HG03571 (cell line): Measurements from ENCODE around the gene KDM1A.

Experiments used
- ATAC-seq: cut with Tn5 transposase; IDR thresholded peaks from one replicate; pipeline ENCODE4 v1.9.1; 2021; ENCODE audit not compliant: unreplicated experiment

Gene KDM1A

DNA sequence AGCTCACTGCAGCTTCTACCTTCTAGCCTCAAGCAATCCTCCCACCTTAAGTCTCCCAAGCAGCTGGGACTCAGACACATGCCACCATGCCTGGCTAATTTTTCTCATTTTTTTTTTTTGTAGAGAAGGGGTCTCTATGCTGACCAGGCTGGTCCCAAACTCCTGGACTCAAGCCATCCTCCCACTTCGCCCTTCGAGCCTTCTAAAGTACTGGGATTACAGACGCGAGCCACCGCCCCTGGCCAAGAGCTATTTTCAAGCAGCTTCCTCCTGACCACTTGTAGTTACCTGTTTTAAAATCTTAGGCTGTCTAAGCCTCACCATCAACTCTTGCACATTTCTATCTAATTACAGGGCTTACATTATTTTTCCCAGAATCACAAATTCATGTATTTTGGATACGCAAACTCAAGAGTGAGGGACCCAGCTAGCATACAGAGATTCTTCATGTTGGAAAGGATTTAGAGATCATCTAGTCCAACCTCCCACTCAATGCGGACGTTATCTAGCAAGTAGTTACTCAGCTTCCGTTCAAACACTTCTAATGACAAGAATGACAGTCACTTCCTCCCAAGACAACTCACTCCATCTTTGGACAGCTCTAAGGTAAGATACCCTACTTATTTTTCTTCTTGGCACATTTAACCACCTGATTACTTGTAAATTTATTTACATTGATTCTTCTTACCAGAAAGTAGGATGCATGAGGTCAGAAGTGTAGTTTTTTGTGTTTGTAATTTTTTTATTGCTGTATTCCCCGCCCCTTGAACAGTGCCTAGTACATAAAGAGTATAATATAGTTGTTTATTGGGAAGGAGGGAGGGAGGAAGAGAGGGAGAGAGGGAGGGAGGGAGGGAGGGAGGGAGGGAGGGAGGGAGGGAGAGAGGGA is 84.0 kb downstream of the KDM1A start:
- no peak for ATAC-seq

DNA sequence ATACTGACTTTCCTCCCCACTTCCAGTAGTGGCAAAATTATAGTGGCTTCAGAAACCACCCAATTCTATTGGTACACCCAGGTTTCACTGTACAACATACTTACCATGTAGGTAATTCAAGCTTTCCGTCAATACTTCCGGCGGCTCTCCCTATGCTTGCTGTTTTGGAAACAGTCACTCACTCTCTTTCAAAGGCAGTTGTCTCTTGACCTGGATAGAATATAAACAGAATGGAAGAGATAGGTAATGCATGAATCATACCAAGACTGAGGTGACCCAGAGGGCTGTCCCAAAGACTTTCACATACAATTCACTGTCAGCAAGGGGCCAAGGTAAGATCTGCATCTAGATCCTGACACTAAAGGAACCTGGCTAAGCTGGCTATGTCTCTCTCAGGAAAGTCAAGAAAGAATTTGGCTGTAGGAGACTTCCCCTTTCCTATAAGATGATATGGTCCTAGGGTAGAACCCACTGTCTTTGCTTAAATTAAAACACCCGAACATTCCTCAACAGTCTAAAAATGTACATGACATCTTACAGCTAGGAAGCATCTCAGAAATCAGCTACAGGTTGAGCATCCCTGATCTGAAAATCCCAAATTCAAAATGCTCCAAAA is 89.8 kb downstream of the KDM1A start:
- no peak for ATAC-seq

DNA sequence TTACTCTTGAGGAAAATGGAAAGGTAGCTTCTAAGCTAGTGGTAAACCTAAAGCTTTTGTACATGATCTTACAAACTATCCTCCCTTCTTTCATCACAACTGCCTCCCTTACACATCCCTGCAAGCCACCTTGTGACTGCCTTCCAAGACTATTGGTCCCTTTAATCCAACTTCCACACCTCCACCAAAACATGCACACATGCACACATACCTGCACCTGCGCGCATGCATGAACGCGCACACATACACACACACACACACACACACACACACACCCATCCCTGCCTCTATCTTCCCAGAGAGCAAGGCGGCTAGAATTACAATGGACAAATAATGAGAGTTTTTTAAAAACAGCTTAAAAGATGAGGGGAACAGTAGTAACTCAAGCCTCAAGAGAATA is 91.1 kb downstream of the KDM1A start:
- ATAC-seq = no peak

DNA sequence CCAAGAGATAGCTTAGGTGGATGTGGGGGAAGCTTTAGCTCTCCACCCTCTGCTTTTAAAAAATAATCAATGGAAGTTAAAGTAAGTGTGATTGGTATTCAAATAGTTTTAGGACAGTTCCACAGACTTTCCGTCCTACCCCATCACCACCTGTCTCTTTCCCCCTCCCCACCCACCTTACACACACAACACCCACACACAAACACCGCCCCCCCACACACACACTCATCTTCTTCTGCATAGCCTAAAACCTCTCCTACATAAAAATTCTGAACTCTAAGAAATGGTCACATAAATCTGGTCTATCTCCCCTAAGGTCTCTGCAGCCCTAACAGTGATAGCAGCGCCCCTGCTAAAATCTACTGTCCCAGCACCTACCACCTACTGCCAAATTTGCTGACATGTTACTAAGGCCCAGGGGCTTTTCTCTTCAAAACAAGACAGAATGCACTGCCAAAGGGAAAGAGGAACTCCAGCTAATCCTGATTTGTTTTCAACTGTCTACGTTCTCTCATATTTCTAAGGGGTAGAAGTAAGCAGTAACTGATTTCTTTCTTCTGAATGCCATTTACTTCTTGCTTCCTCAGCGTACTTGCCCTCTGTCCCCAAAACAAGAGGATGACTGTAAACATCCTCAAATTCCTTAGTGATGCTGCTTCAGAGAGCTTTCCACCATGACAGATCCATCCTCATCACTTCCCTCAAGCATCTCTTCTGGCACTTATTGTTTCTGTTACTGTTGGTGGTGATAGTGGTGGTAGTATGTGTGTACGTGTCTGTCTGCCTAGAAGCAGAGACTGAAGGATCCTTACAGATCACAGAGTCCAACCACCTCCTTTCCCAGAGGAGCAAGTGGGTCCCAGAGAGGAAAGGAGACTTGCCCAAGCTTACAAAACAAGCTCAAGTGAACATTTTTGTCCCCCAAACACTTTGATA is 92.6 kb downstream of the KDM1A start:
- ATAC-seq = no peak

DNA sequence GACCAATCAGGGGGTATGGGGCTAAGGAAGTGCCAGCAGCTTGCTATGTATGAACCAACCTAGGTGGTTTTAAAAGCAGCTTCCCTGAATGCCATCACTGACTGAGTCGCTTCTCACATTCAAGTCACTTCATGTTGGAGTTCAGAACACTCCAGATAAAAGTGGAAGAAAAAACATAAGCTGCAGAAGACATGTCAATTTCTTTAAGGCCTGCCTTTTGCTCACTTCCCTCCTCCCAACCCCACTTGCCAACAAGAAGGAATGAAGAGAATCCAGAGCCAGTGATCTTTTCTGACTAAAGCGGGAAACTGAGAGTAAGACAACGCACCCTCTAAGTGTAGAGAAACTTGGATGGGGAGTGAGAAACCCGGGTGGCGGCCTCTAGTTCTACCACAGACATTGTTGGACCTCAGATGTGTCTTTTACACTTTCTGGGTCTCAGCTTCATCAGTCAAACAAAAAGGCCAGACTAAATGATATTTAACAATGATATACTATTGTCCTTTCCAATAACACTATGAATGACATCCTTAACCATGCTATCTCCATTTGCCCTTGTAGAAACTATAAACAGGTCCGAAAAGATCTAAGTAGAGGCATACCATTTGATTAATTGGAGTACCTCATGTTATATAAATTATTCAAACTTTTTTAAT is 95.3 kb downstream of the KDM1A start:
- no peak for ATAC-seq

DNA sequence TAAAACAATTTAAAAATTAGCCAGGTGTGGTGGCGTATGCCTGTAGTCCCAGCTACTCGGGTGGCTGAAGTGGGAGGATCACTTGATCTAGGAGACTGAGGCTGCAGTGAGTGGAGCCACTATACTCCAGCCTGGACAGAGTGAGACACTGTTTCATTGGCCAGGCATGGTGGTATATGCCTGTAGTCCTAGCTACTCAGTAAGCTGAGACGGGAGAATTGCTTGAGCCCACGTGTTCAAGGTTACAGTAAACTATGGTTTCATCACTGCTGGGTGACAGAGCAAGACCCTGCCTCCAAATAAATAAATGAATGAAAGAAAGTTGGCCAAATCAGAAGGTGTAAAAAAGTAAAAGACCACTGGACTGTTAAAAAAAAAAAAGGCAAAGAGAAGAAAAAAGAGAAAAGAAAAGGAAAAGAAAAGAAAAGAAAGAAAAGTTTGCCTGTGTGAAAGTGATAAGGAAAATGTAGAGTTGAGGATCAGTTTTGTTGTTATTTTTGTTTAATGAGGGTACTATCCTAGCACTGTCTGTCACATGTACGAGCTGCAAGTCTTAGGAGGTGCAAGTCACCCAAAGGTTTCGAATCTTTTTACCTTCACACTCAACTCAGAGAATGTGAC is 97.1 kb downstream of the KDM1A start:
- no peak for ATAC-seq

DNA sequence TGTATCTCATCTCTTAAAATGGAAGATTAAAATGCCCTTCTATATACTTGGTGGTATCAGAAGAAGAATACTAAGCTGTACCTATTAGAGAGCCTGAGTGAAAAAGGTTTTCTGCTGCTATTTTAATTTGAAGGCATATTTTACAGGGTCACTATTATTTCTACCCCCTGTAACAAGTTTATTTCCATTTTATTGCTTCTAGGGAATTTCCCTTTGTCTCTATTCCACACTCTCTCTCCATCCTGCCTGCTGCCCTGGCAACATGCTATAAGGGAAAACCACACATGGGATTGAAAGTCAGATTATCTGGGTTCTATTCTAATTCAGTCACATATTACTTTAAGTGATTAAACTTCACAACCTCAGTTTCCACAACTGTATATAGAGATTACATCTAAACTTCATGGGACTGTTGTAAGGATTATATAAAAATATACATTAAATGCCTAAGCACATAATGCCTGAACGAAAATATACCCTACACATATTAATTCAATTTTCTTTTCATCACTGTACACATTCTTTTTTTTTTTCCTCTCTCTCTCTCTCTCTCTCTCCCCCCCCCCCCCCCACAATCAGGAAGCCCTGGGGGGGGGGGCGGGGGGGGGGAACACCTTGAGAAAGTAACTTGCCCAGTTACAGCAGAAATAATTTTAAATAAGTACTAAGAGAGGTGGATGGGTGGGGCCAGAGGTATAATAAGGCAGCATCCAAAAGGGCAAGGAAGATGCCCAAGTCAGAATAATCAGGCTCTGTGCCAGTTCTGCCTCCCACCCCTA is 97.8 kb downstream of the KDM1A start:
- no peak for ATAC-seq

DNA sequence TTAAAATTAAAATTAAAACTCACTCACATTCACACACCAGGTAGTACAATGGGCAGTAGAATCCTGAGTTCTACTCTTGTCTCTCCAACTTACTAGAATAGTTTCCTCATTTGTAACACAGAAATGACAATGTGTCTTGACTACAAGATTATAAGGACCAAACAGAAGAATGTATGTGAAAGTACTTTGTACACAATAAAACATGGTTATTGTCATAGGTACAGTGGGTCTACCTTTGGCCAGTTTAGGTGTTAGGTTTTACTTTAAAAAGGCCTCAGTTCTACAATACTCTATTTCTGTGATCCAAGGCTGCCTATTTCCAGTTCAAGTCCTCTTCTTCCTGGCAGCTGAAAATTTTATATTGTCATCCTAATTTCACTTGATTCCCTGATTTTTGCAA is 99.1 kb downstream of the KDM1A start:
- ATAC-seq = no peak

DNA sequence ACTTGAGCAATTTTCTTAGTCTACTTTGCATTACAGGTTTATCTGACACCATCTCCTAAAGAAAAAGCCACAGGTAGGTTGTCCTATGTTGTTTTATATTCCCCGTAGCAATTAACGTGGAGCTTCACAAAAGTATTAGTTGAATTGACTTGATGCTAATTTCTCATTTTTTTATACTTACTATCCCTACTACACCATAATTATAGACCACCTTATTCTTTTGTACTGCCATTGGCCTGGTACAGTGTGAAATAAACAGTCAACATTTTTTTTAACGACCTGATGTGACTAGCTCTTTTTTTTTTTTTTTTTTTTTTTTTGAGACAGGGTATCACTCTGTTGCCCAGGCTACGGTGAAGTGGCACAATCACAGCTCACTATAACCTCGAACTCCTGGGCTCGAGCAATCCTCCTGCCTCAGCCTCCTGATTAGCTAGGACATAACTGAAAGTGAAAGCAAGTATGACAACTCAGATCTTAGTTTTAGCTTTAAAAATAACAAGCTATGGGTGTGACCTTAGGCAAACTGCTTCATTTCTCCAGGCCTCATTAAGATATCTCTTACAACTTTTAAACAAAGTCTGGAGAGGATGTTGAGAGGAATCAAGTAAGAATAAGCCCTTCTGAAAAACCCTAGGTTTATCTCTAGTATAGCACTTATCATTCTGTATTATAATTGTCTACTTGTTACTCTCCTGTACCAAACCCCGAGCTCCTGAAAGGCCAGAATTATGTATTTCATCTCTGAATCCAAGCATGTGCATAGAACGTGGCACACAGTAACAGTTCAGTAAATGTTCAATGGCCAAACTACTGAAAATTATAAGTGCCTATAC is 99.9 kb downstream of the KDM1A start:
- ATAC-seq = no peak

DNA sequence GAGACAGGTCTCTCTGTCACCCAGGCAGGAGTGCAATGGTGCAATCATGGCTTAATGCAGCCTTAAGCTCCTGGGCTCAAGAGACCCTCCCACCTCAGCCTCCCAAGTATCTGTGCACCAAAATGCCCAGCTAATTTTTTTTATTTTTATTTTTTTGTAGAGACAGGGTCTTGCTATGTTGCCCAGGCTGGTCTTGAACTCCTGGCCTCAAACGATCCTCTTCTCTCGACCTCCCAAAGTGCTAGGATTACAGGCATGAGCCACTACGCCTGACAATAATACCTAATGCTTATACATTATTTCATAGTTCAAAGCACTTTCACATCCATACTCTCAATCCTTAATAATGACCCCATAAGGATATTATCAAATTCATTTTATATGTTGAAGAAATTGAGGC is 101.1 kb downstream of the KDM1A start:
- ATAC-seq = no peak

DNA sequence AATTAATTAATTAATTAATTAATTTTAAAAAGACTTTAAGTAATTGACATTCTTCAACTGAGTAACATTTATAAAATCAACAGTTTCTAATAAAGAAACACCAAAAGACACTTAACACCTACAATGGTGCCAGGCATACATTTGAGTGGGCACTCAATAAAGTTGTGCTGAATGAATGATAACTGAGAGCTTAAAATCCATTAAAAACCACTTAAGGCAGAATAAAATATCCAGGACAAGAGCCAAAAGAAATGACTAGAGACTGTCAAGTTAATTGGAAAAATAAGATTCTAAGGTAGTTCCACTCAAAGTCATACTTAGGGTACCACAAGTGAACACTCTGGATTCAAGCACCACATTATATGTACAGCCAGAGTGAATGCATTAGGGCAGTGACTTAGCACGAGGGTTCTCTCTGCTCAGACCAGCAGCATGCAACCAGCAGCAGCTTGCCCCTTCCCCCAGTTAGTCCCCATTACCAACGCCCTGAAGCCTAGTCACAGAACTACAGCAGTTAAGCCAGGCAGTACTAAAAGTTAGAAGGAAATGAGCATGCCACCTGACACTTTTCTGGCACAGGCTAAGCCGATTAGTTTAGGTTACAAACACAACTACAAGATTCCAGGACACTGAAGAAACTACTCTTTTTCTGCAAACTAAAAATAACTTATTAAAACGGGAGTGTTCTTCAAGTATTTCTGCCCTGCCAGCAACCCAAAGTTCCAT is 102.9 kb downstream of the KDM1A start:
- no peak for ATAC-seq

DNA sequence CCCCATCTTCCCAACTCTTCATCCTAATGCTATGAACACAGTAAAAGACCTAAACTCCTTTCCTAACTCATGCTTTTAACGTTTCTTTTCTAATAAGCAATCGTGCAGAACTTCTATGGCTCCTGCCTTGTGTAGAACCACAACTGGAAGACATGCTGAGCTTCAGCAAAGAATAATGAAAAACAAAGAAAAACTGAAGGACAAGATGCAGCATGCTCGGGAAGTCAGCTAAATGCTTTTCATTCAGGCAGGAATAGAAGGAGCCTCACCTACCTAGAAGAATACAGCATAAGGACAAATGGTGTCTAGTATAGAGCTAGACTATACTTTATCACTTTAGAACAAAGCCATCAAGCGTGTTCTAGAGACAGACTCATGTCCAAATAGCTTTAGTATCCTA is 103.5 kb downstream of the KDM1A start:
- no peak for ATAC-seq

DNA sequence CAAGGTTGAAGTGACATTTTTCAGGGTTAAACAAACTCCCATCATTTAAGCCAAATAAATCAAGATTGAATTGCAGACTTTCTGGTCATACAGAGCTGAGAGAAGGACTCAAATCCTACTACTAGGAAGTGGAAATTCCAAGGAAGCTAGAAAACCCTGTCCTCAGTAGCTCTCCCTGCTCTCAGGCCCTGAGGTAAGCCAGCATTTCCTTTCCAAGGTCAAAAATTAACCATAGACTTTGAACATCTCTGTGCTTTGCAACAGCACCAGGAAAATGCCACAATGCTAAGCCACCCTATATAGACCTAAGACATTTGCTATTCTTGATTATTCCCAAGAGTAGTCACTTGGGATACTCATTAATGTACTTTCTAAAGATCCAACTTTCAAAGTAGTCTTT is 104.3 kb downstream of the KDM1A start:
- ATAC-seq = no peak

DNA sequence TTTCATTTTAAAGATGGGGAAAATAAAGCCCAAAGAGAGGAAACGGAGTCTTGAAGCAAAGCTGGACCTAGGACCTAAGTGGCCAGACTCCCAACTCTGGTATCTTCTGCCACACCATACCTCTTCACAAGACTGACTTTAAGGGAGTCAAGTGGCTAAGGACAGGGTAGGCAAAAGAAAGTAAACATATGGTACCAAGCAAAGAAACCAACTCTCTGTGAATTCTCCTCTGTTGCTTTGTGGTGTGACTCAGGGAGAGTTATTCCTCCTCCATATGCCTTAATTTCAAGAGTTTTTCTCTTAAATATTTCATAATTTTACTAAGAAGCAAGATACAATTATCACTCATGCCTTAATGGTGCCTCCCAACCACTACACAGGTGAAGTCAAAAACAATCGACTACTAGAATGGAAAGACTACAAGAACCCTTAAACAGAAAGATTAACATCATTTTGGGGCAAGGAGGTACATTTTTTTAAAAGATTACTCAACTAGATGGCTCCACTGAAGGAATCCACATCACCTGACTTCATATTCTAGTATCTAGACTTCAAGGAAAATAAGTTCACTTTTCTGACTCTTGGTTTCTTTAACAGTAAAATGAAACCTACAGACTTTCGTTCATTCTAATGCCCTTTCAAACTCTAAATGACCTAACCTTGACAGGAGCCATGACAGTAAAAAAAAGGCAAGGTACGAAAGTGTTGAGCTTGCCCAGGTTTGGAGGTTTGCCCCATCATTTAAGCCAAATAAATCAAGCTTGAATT is 105.2 kb downstream of the KDM1A start:
- no peak for ATAC-seq

DNA sequence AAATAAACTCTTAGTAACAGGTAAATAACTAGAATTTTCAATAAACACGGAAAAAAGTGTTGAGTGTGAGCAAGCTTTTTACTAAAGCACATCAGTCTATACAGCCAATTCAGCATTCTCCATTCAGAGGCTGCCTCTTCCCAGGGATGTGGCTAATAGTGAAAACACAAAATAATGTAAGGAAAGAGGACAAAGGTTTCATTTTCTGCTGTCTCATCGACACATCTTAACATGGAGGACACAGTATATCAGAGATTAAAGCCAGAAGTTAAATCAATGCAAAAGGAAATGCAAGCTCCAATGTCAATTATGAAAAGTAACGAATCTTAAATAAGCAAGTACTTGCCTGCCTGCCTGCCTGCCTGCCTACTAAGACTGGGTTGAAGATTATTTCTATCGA is 106.2 kb downstream of the KDM1A start:
- ATAC-seq = no peak

DNA sequence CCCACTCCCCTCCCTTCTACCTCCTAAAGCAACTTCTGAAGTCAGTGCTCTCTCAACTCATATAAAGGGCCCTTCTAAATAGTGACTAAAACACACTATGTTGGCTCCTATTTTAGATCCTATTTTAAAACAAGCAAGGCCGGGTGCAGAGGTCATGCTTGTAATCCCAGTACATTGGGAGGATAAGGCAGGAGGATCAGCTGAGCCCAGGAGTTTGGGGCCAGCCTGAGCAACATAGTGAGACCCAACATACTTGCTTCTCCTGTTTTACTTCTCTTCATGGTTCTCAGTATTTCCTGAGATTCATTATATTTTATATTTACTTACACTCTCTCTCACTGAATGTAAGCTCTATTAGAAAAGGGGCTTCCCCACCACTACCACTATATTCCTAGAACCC is 106.9 kb downstream of the KDM1A start:
- ATAC-seq = no peak

DNA sequence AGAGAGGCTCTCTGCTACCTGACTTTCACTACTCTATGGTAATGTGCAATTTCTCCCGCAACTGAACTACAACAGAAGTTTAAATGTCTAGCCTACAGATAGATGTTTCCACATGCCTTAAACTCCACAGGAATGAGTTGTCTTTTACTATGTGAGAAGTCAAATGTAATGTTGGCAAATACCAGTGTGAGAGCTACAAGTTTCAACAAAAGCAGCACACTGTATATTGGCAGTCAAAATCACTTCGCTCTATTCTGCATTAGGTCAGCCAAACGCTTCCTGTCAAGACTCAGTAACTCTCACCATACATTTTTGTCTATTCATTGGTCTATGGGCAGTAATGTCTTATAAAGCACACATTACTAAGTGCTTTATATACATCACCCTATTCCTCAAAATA is 107.5 kb downstream of the KDM1A start:
- ATAC-seq = no peak

DNA sequence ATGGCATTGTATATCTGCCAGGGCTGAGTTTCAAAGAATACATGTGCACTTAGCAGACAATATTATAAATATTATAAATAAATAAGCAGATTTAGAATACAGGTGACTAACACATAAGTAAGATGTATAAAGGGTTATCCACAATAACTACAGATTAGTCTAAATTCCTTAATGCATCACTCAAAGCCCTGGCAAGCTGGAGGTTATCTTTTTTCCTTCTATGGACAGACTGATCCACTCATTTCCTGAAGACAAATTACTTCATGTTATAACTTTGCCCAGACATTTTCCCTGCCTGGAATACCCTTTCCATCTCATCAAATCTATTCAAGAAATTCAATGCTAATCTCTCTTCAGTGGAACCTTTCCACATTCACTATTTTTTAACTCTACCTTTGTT is 110.6 kb downstream of the KDM1A start:
- no peak for ATAC-seq
